Measurements from ENCODE around the gene CCDC32.

The CCDC32 gene

DNA sequence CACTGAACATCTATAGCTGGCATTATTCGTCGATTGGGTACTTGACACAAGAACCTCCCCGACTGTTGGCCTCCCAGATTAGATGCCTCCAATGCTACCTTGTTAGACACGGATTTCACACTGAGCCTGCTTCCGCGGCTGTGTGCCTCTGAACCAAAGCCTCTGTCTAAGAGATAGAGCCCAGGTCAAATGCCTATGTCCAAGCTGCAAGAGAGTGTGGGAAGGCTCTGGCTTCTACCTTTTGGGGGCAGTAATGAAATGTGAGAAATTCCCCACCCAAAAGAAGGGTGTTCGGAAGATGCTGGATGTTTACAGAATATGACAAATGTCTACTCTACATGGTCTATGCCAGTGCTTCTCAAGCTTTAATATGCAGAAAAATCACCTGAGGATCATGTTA, 2.3 kb upstream of the CCDC32 start:
- no peak for DNase-seq (ENCODE audit: extremely low read depth in 1 of 2, low read depth in 1 of 2)

DNA sequence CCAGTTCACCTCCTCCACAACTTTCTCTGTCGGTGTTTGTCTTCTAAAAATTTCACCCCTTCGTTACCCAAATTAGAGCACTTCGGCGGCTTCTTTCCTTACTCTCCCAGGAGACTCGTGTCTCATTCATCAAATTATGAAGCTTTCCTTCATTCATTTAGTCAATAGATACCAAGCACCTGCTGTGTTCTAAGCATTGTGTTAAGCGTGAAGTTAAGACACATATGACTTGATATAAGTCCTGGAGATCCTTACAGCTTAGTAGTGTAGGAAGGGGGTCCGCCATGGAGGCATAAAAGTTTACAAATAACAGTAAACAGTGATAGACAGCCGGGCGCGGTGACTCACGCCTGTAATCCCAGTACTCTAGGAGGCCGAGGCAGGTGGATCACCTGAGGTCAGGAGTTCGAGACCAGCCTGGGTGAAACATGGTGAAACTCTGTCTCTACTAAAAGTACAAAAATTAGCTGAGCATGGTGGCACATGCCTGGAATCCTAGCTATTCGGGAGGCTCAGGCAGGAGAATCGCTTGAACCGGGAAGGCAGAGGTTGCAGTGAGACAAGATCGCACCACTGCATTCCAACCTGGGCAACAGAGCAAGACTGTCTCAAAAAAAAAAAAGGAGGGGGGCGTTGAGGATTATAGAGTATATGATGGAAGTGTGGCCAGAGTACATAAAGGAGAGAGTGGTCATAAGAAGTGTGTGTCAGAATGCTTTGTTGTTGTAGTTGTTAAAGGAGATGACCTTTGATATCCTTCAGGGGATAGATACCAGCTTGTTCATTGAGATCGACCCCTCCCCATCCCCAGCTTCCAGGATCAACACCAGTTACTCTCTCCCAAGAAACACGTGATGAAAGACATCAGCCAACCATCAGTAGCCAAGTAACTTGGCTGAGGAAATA, 744 bp upstream of the CCDC32 start:
- no peak for DNase-seq (ENCODE audit: extremely low read depth in 1 of 2, low read depth in 1 of 2)

DNA sequence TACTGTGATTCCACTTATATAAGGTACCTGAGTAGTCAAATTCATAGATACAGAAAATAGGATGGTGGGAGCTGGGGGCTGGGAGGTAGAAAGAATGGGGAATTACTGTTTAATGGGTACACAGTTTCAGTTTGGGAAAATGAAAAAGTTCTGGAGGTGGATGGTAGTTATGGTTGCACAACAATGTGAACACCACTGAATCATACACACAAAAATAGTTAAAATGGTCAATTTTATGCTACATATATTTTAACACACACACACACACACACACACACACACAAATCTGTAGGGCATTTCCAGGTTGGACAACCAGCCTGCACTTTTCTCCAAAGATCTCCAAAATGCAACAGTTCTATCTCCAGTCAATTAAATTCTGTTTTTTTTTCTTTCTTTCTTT, 1.4 kb downstream of the CCDC32 start:
- no peak for DNase-seq (ENCODE audit: extremely low read depth in 1 of 2, low read depth in 1 of 2)

DNA sequence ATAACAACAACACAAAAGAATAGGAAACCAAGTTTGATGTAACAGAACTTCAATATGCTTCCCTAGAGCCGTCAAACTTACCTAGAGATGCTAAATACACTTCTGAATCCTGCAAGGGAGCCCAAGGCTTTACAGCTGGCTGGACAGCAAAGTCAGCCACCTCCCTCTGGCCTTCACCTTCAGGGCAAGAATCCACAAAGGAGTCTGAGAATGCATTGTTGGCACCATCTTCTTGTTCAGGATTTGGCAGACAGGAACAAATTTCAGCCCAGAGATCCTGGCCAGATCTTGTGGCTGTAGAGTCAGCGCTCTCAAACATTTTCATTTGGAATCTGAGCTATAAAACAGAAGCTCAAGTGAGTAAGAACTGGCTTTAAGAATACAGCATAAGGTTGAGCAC, 2.2 kb downstream of the CCDC32 start:
- DNase-seq (ENCODE audit: extremely low read depth in 1 of 2, low read depth in 1 of 2): no peak

DNA sequence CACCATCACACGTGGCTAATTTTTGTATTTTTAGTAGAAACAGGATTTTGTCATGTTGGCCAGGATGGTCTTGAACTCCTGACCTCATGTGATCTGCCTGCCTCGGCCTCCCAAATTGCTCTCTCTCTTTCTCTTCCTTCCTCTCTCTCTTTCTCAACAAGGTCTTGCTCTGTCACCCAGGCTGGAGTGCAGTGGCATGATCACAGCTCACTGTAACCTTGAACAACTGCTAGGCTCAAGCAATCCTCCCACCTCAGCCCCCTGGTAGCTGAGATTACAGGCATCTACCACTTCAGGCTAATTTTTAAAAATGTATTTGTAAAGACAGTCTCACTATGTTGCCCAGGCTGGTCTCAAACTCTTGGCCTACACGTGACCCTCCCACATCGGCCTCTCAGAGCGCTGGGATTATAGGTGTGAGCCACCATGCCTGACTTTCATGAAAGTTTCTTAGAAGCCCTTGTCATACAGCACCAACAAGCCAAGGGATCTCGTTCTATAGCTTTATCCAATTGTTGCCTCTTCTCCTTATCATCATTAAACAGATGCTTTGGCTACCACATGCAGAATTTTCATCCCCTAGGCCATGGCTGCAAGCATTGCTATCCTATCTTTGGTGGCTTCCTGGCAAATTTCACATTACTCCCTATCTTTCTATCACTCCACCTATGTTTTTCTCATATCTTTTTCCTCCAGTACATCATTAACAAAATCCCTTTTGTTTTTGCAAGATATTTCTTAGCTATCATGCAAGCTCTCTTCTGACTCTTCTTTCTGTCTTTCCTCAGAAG, 5.7 kb downstream of the CCDC32 start:
- no peak for DNase-seq (ENCODE audit: extremely low read depth in 1 of 2, low read depth in 1 of 2)

DNA sequence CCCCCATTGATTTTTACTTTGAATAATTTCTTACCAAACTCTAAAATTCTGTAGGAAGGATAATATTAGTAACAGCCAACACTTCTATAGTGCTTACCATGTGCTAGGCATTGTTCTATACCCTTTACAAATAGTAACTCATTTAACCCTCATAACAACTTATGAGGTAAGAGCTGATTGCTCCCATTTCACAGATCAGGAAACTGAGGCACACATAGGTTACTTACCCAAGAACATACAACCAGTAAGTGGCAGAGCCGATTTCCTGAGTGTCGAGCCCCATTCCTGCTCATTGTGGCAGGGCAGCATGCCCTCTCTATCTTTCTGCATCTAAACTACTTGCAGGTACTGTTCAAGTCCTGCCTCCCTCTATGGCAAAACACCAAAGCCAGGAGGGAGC, 9.0 kb downstream of the CCDC32 start:
- no peak for DNase-seq (ENCODE audit: extremely low read depth in 1 of 2, low read depth in 1 of 2)

DNA sequence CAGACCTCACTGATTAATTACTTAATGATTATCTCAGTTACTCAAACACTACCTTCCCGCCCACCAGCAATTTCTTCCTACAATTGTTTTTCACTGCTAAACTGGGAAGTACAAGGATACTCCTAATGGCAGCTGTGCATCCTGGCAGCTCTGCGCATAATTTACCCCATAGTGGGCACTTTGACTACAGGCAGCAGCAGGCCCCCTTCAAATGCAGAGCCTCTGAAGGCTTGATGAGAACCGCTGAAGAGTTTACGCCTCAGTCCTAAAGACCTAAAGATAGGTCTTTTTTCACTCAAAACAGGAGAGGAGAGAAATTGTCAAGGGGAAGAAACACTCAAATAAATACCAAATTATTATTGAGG, 10.7 kb downstream of the CCDC32 start:
- DNase-seq (ENCODE audit: extremely low read depth in 1 of 2, low read depth in 1 of 2): no peak

DNA sequence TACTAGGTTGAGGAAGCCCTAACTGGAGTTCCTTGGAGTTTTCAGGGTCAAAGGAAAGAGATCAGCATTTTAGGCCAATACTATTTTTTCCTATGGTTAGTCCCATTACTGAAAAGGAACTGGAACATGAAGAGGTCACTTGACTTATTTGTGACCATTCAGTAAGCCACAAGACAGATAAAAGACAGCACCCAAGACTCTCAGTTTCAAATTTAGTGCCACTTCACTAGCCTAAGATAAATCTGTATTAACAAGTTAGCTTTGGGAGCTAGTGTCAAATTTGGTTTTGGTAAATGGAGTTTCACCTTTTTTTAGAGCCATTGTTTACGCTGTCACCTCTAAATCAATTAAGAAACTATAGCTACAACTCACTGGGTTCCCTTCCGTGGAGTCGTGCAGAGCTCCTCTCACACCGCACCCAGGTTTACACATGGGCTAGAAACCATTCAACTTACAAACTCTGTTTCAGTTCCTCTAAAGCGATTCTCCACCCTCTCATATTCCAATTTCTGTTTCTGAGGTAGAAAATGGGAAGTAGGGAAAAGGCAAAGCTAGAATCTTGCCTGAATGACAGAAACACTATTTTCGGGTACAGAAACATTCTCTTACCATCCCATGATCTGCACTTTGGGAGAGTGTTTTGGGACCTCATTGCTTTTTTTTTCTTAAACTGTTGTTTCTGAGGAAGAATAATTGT, 14.4 kb downstream of the CCDC32 start:
- no peak for DNase-seq (ENCODE audit: extremely low read depth in 1 of 2, low read depth in 1 of 2)

DNA sequence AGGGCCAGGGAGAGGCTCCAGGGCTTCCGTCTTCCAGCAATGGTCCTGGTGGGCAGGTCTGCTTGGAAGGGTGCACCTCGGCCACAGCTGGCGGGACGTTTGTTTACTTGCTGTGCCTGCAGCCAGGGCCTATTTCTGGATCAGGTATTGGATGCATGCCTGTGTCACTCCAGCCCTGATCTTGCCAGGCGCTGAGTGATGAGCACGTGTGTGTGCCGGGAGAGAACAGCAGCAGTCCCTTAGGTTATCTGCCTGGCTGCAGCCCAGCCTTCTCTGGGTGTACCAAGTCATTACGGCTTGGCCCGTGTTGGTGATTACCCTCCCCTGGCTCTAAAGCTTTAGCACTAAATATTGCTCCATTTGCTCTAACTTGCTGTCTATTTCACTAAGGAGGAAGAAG, 14.9 kb downstream of the CCDC32 start:
- DNase-seq (ENCODE audit: extremely low read depth in 1 of 2, low read depth in 1 of 2): no peak

DNA sequence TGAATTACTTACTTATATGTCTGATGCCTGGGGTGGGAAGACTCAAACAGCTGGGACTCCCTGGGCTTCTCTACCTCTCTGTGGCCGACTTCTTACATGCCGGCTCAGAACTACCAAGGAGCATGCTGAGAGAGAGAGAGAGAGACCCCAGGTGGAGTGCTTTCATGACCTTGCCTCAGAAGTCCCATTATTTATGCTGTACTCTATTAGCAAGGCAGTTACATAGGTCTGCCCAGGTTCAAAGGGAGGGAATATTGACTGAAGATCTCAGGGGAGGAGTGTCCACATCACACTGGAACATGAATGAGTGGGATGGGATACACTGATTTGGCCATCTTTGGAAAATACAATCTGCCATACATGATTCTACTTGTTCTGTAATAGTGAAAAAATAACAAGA, 16.2 kb downstream of the CCDC32 start:
- DNase-seq (ENCODE audit: extremely low read depth in 1 of 2, low read depth in 1 of 2): no peak

DNA sequence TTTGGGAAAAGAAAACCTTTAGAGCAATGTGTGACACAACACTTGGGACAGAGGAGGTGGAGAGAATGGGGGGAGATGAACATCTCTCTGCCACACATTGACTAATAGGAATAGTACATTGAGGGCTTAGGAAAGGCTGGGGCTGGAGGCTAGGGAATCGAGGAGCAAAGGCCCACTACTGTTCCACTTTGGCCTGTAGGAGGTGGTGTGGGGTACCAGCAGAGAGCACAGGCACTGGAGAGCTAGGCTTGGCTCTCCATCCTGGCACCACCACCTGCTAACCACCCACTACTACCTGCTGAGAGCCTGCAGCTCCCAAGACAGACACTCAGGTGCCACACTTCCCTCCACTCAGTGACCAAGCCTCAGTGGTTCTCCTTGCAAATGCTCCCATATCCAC, 19.4 kb downstream of the CCDC32 start:
- no peak for DNase-seq (ENCODE audit: extremely low read depth in 1 of 2, low read depth in 1 of 2)

DNA sequence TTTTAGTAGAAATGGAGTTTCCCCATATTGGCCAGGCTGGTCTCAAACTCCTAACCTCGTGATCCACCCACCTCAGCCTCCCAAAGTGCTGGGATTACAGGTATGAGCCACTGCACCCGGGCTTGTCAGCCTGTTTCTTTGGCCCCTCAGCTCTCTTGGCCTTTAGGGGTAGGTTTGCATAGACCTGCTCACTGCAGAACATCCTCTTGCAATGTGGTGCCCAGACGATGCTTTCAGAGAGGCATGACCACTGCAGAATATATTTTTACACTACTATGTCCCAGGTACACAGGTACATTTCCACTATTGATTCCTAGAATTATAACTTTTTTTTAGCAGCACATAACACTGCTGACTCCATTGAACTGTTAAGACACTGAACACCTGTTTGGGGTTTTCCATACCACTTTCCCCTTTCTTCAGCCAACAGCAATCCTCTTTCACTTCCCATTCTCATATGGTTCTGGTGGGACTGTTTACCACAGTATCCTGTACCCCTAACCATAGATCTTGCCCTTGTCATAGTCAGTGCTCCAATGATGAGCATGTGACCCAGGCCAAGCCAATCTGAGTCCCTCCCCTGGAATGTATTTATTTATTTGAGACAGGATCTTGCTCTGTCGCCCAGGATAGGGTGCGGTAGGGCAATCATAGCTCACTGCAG, 21.1 kb downstream of the CCDC32 start:
- no peak for DNase-seq (ENCODE audit: extremely low read depth in 1 of 2, low read depth in 1 of 2)

DNA sequence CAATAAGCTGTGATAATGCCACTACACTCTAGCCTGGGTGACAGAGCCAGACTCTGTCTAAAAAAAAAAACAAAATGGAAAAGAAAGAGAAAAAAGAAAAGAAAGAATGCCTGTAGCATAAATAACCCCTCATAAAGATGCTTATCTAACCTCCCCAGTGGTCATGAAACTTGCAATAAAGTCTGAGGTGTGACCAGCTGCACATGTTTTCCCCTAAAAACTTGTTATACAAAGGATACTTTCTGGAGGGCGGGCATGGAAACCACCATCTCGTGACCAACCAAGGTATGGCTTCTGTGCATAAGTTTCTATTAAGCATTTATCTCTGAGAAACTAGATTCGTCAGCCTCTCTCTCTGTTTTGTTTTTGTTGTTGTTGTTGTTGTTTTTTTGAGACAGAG, 21.8 kb downstream of the CCDC32 start:
- DNase-seq (ENCODE audit: extremely low read depth in 1 of 2, low read depth in 1 of 2): no peak

DNA sequence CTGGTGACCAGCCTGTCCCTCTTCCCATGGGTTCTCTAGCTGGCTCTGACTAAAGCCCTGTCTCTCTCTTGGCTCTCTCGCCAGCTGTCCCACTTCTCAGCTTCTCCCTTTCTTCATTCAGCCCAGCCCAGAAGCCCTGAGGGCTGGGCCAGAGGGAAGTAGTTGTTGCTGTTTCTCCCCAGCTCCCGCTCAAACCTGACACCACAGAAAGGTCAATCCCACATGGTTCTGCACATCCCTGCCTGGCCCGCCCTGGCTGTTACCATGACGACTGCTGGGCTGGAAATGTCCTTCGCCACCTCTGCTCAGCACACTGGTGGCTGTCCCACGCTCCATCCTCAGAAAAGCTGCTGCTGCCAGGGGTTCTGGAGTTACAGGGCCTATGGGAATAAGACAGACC, 25.9 kb downstream of the CCDC32 start:
- no peak for DNase-seq (ENCODE audit: extremely low read depth in 1 of 2, low read depth in 1 of 2)

DNA sequence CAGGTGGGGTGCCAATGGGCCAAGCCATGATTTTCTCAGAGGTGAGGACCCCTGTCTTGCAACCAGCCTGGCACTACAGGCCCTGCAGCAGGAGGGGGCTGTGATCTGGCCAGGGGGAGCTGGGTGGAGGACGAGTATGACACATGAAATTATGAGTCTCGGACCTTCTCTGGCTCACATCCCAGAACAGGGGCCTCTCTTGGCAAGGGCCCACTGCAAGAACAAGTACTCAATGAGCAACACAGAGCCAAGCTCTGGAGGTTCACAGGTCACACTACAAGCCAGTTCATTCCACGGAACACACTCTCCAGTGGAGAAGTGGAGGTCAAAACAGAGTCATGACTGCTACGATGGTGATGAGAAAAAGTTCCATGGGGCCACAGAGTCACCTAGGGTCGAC, 28.3 kb downstream of the CCDC32 start:
- no peak for DNase-seq (ENCODE audit: extremely low read depth in 1 of 2, low read depth in 1 of 2)

DNA sequence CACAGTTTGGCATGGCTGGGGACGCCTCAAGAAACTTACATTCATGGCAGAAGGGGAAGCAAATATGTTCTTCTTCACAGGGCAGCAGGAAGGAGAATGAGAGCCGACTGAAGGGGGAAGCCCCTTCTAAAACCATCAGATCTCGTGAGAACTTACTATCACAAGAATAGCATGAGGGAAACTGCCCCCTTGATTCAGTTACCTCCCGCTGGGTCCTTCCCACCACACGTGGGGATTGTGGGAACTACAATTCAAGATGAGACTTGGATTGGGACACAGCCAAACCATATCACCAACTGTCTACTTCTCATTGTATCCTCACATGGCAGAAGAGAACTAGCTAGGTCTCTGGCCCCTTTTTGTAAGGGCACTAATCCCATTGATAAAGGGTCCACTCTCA, 30.5 kb downstream of the CCDC32 start:
- DNase-seq (ENCODE audit: extremely low read depth in 1 of 2, low read depth in 1 of 2): no peak

DNA sequence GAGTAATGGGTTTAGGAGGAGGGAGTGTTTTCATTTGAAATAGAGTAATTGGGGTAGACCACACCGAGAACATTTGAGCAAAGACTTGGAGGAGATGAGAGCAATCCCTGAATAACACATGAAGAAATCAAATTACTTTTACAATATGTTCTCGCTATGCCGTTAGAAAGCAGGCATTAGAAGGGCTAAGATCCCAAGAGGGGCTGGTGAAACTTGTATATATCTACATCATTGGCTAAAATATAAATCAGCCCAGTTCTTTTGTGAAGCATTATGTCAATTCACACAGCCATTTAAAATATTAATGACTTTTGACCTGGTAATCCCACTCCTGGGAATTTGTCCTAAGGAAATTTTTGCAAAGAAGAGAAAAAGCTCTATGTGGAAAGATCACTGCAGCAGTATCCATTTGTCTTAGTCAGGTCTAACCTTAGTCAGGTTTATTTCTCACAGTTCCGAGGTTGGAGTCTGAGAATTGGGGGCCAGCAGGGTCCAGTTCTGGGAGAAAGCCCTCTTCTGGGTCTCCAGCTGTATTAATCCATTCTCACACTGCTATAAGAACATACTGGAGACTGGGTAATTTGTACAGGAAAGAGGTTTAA, 31.0 kb downstream of the CCDC32 start:
- no peak for DNase-seq (ENCODE audit: extremely low read depth in 1 of 2, low read depth in 1 of 2)

DNA sequence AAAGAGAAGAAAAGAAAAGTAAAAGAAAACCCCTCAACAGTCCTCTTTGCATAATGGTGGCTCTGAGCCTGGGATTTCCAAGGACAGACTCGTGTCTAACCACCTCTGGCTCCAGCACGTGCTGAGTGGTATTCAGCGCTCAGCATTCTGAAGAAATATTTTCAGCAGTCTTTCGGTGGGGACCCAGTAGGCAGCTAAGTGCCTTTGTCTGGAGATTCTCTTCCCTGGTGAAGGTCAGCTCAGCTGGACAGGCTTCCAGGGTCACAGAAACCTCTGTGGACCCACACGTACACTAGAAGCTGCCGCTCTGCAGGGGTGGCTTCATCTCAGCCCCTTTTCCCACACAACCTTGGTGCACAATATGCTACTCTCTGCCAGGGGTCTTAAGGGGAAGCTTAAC, 36.0 kb downstream of the CCDC32 start:
- DNase-seq (ENCODE audit: extremely low read depth in 1 of 2, low read depth in 1 of 2): no peak

DNA sequence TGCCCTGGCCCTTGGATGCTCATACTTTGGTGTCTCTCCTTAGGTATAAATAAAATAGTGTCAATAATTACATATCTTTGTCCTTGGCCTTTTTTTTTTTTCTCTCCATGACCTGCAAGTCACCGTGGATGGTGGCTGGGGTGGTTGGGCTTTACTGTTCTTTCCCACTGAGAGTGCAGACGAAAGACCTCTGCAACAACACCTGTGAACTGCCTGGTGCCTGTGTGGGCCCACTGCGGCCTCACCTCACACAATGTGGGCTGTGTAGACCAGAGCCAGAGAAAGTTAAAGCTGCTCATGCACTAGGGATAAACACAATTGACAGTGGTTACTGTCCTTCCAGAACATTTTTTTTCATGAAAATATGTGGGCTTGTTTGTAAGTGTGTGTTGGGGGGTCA, 39.0 kb downstream of the CCDC32 start:
- no peak for DNase-seq (ENCODE audit: extremely low read depth in 1 of 2, low read depth in 1 of 2)

DNA sequence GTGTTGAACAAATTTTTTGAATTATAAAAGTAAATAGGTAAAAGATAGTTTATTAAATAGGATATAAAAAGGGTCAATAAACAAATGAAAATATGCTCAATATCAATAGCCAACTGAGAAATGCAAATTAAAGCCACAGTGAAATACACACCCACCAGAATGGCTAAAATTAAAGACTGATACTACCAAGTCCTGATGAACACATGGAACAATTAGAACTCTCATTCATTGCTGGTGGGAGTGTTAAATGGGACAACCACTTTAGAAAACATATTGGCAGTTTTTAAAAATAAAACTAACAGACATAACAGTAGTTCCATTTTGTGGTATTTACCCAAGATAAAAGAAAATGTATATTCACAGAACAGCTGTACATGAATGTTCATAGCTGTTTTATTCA, 41.2 kb downstream of the CCDC32 start:
- DNase-seq (ENCODE audit: extremely low read depth in 1 of 2, low read depth in 1 of 2): no peak

DNA sequence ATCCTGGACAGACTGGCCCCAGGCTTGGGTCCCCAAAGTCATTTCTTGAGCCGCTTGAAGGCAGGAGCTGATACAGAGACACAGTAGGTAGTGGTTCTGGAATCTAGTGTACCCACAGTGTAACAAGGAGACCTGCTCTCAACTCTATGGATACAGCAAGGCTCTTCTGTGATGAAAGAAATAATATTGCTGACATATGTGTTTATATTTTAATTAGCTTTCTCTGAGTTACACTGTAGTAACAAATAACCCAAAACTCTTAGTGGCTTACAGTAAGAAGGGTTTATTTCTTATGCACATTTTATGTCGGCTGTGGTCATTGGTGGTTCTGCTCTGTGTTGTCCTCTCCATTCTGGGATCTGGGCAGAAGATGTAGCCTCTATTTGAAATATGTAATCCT, 48.5 kb downstream of the CCDC32 start:
- DNase-seq (ENCODE audit: extremely low read depth in 1 of 2, low read depth in 1 of 2): no peak

Data from activated CD8-positive, alpha-beta memory T cell treated with anti-CD3 and anti-CD28 coated beads for 1 hour (primary cell).